Gastroesophageal sphincter (tissue), 4 donors: Measurements from ENCODE around the gene FN3K. TPM values are rescaled to one million over a fixed set of nuclear protein-coding genes. Genes with fewer than 3 reads are reported as not detected.
A peak's percentile ranks its signal among the peaks of the same experiment; 100 is the strongest.

ENCODE experiments used
- ATAC-seq: fragments of 150-250 bp; one replicate; pipeline ENCODE4 v1.9.1; 2016; ENCODE audit warnings: mild to moderate bottlenecking, moderate library complexity
- H3K27ac ChIP-seq, 4 donors: fragments of 200-600 bp; sonication (generic) in 3 of 4; 1 replicate in 3 of 4; 2 replicates in 1 of 4; pipeline ENCODE4 v1.5.1; 2016 to 2019
- H3K27me3 ChIP-seq: fragments of 200-600 bp; sonication (generic); one replicate; pipeline ENCODE4 v1.5.1; 2019
- H3K36me3 ChIP-seq, 2 donors: fragments of 200-600 bp; sonication (generic); one replicate each; pipeline ENCODE4 v1.5.1; 2019; ENCODE audit warnings: control low read depth in 1 of 2
- H3K4me1 ChIP-seq, 3 donors: fragments of 200-600 bp; sonication (generic); 1 replicate in 2 of 3; 2 replicates in 1 of 3; pipeline ENCODE4 v1.5.1; 2016 to 2019; ENCODE audit warnings: control low read depth in 2 of 3
- H3K4me3 ChIP-seq, 2 donors: fragments of 200-600 bp; sonication (generic); one replicate each; pipeline ENCODE4 v1.5.1; 2019; ENCODE audit warnings: mild to moderate bottlenecking in 1 of 2, moderate library complexity in 1 of 2
- H3K9me3 ChIP-seq, 3 donors: fragments of 200-600 bp; sonication (generic); one replicate each; pipeline ENCODE4 v1.5.1; 2017 to 2019; ENCODE audit warnings: control low read depth in 2 of 3
- CTCF ChIP-seq, 4 experiments: fragments of 200-600 bp in 2 of 4; fragments of 450-650 bp in 2 of 4; sonication (generic) in 1 of 4; IDR thresholded peaks; one replicate each; pipeline ENCODE4 v1.5.1; 2017 to 2019; ENCODE audit warnings: antibody characterized with exemption in 4 of 4, mild to moderate bottlenecking in 2 of 4, moderate library complexity in 2 of 4
- EP300 ChIP-seq: sonication (generic); formaldehyde crosslinking; IDR thresholded peaks from one replicate; pipeline ENCODE4 v1.6.1; 2017; ENCODE audit warnings: antibody characterized with exemption, mild to moderate bottlenecking
- POLR2A ChIP-seq, 2 donors: fragments of 450-650 bp; IDR thresholded peaks; one replicate each; pipeline ENCODE4 v1.6.1; 2017; ENCODE audit warnings: antibody characterized with exemption in 2 of 2, mild to moderate bottlenecking in 2 of 2, moderate library complexity in 1 of 2
- POLR2AphosphoS5 ChIP-seq: sonication (generic); formaldehyde crosslinking; IDR thresholded peaks from one replicate; pipeline ENCODE4 v1.6.1; 2017; ENCODE audit warnings: antibody characterized with exemption
- WGBS, 2 donors: methylation state at CpG; one replicate each; pipeline ENCODE4 v1.1.5; 2018; ENCODE audit warnings: low coverage in 1 of 2; 5-methylcytosine and 5-hydroxymethylcytosine counted together
- total RNA-seq, 4 donors: library from RNA; depleted of rRNA; stranded (reverse); fragments of >200 nt; gene quantifications; one replicate each; pipeline ENCODE4 v1.1.0, GENCODE V29; 2016

Gene FN3K
- total RNA-seq, 4 donors from 2014 or later = 6.9 to 22.0 (median 8.6) TPM

DNA sequence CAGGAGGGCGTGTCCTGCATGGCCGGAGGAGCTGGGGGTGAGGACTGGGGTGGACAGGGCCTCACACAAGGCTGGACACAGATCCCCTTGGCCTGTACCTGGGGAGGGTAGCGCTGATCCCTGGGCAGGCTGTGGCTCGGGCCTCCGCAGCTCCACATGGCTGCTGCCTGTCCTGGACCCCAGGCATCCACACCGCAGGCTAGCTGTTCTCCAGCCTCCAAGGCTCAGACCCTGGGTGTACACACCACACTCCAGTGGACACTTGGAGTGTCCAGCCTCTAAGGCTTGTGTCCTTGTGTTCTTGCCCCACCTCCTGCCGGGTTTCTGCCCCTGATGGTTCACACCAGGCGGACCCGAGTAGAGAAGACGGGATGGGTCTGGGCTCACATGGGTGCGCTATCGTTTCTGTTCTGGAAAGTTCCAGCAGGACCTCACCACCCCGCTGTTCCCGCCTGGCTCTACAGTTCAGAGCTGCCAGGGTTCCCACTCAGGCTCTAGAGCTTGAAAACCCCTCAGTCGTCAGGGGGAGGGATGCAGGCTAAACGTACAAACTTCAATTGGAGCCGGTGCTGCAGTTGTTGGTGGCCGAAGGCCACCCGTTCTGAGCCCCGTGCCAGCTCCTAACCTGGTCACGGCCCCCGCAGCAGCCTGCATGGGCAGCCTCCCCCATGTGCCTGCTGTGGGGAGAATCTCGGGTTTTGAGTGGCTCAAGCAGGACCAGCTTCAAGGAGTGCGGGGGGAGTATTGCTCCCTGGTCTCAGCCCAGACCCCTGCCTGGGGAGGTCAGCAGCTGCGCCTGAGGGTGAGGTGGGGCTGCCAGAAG lies 25.5 kb upstream of the FN3K start:
- Histone ChIP-seq H3K36me3 (no peaks in the 10 kb centered on the region), H3K4me1 (peaks cover 0 to 8% (median 0%) of the 10 kb centered on the region in 3 donors), H3K9me3 (no peaks in the 10 kb centered on the region), H3K27me3 (no peaks in the 10 kb centered on the region), H3K27ac (no peak overlapping the region), H3K4me3 (no peak overlapping the region)
- TF ChIP-seq POLR2A (IDR thresholded peaks at IDR 0.05) = no peak
- TF ChIP-seq CTCF (IDR thresholded peaks at IDR 0.05) = no peak
- no peak for TF ChIP-seq POLR2AphosphoS5
- TF ChIP-seq EP300 = no peak
- ATAC-seq = no peak
- WGBS, 2 donors = 92% methylated on average over 2 of the region's 25 CpGs; no CpG with 5 or more reads in 1 of the 2 donors

DNA sequence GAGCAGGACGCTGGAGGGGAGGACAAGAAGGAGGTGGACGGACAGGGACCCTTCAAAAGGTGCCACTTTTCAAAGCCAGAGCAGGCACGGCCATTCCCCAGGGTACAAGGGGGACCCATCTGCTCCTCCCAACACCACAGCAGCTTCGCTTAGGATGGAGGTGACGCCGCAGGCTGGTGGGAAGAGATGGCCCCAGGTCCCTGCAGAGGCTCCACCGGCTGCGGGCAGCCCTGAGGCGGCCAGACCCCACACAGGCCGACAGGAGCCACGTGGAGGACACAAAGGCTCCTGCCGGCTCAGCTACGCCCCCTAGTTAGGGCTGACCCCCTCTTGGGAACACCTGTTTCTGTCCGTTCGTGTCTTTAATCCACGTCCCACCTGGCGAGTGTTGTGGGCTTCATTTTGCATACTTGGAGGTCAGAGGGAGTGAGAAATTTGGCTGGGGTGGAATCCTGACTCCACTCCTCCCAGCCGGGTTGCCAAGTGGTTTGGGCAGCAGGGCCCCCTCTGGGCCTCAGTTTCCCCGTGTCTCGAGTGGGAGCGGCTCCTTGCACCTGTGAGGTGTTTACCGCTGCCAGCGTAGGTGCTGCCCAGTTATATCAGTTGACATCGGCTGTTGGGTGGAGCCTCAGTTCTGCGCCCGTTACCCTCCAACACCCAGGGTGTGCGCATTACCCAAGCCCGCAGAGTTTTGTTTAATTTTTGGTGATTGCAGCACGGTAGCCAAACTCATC lies 24.7 kb upstream of the FN3K start:
- no peak for ATAC-seq
- no peak for TF ChIP-seq POLR2AphosphoS5
- TF ChIP-seq CTCF (IDR thresholded peaks at IDR 0.05) = no peak
- no peak for TF ChIP-seq POLR2A (IDR thresholded peaks at IDR 0.05)
- no peaks in the 10 kb centered on the region for H3K9me3 ChIP-seq
- H3K4me3 ChIP-seq = no peak overlapping the region
- H3K36me3 ChIP-seq = no peaks in the 10 kb centered on the region
- no peaks in the 10 kb centered on the region for H3K27me3 ChIP-seq
- H3K4me1 ChIP-seq = peaks cover 0 to 9% (median 0%) of the 10 kb centered on the region in 3 donors
- 85% methylated on average over 17 of the region's 29 CpGs; no CpG with 5 or more reads in 1 of the 2 donors for WGBS, 2 donors
- no peak overlapping the region for H3K27ac ChIP-seq

DNA sequence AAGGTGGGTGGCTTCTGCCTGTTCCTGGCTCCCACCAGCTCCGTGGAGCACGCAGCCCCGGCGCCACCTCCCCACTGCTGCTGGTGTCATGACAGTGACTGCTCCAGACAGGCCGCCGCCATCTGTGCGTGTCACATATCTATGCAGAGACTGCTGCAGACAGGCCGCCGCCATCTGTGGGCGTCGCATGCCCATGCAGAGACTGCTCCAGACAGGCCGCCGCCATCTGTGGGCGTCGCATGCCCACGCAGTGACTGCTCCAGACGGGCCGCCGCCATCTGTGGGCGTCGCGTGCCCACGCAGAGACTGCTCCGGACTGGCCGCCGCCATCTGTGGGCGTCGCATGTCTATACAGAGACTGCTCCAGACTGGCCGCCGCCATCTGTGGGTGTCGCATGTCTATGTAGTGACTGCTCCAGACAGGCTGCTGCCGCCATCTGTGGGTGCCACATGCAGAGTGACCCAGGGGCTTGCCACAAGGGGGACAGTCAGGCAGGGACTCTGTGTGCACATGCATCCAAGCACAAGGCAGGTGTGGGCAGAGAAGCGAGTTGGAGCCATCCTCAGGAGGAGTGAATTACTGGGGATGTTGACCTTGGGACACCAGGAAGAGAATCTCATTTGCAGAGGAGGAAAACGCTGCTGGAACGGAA lies 22.2 kb upstream of the FN3K start:
- H3K36me3 ChIP-seq = no peaks in the 10 kb centered on the region
- TF ChIP-seq POLR2A (IDR thresholded peaks at IDR 0.05) (no peak), POLR2AphosphoS5 (no peak)
- H3K9me3 ChIP-seq = no peaks in the 10 kb centered on the region
- no peak overlapping the region for H3K27ac ChIP-seq
- H3K4me3 ChIP-seq = no peak overlapping the region
- ATAC-seq = no peak
- H3K4me1 ChIP-seq = peaks cover 0 to 20% (median 13%) of the 10 kb centered on the region in 3 donors
- H3K27me3 ChIP-seq = no peaks in the 10 kb centered on the region
- 60% methylated on average over 2 of the region's 35 CpGs; no CpG with 5 or more reads in 1 of the 2 donors for WGBS, 2 donors

DNA sequence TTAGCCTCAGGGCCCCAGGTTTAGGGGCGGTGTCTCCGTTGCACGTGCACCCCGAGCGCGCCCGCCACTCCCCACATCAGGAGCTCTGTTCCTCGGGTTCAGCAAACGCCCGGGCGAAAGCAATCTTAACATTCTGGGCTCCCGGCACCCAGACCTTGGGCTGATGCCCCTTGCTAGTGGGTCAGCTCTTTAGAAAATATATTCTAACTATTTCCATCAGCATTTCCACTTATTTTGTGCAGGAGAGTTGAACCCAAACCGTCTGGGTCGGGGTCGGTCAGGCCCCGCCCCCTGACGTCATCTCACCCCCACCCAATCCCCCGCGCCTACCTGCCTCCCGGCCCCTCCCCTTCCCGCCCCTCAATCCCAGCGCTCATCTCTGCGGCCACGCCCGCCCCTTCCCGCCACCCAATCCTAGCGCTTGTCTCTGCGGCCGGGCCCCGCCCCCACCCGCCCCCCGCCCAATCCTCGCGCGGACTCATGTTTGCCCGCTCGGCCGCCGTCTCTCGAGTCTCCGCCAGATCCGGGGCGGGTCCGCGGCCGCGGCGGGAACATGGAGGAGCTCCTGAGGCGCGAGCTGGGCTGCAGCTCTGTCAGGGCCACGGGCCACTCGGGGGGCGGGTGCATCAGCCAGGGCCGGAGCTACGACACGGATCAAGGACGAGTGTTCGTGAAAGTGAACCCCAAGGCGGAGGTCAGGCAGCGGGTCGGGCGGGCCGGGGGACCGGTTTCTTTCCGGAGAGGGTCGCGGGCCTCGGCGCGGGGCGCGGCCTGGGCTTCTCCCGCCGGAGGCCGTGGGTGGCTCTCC lies 19.0 kb upstream of the FN3K start, which contains the start of gene FN3KRP:
Gene FN3KRP (plus strand): TSS at position 504 of the 808 bp plus-strand sequence. CDS start 50 bp downstream, at position 554.
- WGBS, 2 donors = 0% methylated on average over 1 of the region's 75 CpGs; no CpG with 5 or more reads in 1 of the 2 donors
- H3K27ac ChIP-seq = peak within 1 kb of the TSS; percentile 5 to 83 (median 80)
- peak; percentile 53 for TF ChIP-seq POLR2AphosphoS5
- no peak for TF ChIP-seq EP300
- peak in 1 of 2 donors; percentile 38 for TF ChIP-seq POLR2A (IDR thresholded peaks at IDR 0.05)

GRCh38 chr17:82718986-82719685 lies 16.3 kb upstream of the FN3K start:
- Histone ChIP-seq H3K36me3 (peaks cover 0 to 57% of the 10 kb centered on the region in 2 donors), H3K27ac (no peak overlapping the region), H3K9me3 (no peaks in the 10 kb centered on the region), H3K4me1 (peaks cover 0 to 23% (median 13%) of the 10 kb centered on the region in 3 donors), H3K27me3 (no peaks in the 10 kb centered on the region), H3K4me3 (no peak overlapping the region)
- WGBS, 2 donors = 82 to 92% methylated on average over 5 to 12 of the region's 18 CpGs
- TF ChIP-seq POLR2AphosphoS5 (no peak), EP300 (no peak), CTCF (IDR thresholded peaks at IDR 0.05) (no peak), POLR2A (IDR thresholded peaks at IDR 0.05) (no peak)
- no peak for ATAC-seq

More for the DNA sequence above, 19.0 kb upstream of the FN3K start, which contains the start of gene FN3KRP:
- ATAC-seq = peak; percentile 96
- H3K27me3 ChIP-seq = no peaks in the 10 kb centered on the region
- peaks cover 0 to 29% of the 10 kb centered on the region in 2 donors for H3K36me3 ChIP-seq
- peak within 1 kb of the TSS; percentile 50 to 94 for H3K4me3 ChIP-seq
- peaks cover 0 to 23% (median 13%) of the 10 kb centered on the region in 3 donors for H3K4me1 ChIP-seq
- no peaks in the 10 kb centered on the region for H3K9me3 ChIP-seq
